ENCODE results near the gene CD44.
A peak's percentile ranks its signal among the peaks of the same experiment; 100 is the strongest.

The CD44 gene

GRCh38 chr11:35179466-35180135 is 40.6 kb downstream of the CD44 start:
- no peak for DNase-seq

DNA sequence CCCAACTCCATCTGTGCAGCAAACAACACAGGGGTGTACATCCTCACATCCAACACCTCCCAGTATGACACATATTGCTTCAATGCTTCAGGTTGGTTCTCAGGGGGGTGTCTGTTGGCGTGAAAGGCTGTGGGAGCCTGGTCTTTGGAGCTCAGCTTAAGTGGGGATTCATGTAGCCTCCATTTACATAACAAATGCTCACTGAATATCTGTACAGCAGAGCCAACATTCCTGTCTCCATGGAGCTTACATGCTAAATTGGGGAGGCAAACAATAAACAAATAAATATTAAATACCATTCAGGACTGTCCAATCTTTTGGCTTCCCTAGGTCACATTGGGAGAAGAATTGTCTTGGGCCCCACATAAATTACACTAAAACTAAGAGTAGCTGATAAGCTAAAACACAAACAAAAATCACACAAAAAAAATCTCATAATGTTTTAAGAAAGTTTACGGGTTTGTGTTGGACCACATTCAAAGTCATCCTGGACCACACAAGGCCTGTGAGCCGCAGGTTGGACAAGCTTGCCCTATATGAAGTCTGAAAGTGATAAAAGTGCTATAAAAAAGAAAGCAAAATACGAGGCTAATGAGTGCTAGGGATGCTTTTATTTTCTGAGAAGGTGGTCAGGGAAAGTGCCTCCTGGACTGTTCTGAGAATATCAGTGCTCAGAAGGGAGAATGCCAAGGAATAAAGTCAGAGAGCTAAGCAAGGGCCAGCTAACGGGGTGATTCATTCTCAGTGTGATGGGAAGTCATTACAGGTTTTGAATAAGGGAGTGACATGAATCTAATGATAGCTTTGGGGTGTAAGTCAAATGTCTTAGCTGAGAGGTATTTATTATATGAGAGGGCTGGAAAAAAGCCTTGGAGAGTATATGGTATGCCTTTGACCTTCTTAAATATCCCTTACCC is 41.6 kb downstream of the CD44 start:
- DNase-seq, result peak; percentile 59

DNA sequence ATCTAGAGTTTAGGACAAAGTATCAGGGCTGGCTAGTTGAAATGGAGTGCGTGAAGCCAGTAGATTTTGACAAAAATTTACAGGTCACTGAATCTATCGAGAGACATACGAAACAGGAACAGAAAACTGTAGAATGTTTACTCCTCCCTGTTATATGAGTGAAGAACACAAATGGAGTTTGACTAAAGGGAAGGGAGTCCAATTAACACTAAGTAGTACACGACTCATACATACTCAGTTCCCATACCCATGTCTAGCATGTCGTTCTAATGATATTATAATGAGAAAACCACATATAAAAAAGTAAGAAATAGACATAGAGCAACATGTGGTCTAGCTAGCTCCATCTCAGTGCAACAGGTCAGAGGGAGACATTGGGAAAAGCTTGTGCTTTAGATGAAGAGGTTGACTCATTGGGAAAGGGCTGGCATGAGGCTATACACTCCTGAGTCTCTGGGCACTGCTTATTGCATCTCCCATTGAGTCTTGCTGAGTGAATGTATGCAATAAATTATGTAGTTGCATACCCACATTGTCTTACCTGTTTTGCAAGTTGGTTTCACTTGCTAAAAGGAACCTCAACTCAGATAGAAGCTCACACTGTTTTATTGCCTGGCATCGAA is 43.5 kb downstream of the CD44 start:
- DNase-seq, result no peak

- DNase-seq, result no peak
These were observed 44.5 kb downstream of the CD44 start for GRCh38 chr11:35183326-35183925.

DNA sequence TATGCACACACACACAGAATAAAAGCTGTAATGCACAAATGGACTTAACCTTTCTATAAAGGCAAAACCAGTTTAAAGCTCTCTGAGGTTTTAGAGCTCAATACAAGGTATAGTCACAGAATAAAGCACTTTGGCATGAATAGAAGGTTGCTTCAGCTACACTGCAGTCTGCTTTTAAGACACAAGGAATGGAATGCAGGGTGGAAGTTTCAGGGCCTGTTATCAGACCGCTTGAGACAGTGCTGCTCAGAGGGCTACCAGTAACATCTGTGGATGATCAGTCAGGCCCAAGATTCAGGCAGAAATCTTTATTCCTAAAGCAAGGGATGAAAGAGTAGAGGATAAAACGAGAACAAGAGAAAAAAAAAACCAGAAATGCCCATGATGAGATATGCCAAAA is 46.7 kb downstream of the CD44 start:
- peak; percentile 78 for DNase-seq

- no peak for DNase-seq
These were observed 49.0 kb downstream of the CD44 start for GRCh38 chr11:35187996-35188395.

DNA sequence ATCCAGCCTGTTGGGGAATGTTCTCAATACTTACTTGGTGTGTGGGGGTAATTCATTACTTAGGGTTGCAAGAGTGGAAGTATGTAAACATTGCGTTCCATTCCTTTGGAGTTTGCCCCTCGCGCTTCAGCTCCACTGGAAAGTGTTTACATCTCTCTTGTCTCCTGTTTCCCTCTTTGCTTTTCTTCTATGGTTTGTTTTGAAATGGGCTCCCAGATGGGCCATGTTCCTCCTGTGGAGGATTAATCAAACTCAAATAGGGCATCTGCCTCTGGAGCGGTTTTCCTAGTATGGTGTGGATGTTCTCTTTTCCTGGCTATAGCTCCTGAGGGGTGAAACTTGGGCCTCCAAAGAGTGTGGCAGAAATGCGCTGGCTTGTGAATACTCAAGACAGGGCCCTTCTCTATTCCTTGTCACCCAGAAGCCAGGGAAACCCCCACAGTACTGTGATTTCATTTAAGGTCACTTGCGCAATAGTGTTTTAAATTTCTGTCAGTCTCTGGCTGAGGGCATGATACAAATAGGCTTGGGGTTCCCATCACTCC is 51.9 kb downstream of the CD44 start:
- DNase-seq, result peak; percentile 57

DNA sequence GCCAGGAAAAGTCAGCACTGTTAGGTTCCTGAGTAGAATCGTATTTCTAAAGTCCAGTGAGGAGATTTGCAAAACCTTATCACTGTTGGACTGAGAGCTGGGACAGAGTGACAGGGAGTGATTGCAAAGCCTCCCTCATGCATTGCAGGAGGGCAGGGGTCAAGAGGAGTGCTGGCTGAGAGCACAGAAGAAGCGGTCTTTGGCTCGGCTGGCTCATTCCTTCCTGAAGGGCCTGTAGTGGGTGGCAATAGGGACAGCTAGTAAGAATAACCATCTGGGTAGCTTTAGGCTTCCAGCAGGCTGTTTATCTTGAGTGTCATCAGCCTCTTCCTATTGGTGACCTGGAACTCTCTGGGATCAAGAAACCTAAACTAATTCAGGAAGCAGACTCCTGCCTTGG is 53.4 kb downstream of the CD44 start:
- no peak for DNase-seq

- no peak for DNase-seq
These were observed 54.8 kb downstream of the CD44 start for GRCh38 chr11:35193767-35194166.

- no peak for DNase-seq
These were observed 58.3 kb downstream of the CD44 start for GRCh38 chr11:35197292-35197691.

GRCh38 chr11:35200811-35201341 is 61.9 kb downstream of the CD44 start:
- DNase-seq, result no peak

GRCh38 chr11:35204614-35205013 is 65.6 kb downstream of the CD44 start:
- no peak for DNase-seq

GRCh38 chr11:35206616-35207015 is 67.6 kb downstream of the CD44 start:
- DNase-seq, result no peak

DNA sequence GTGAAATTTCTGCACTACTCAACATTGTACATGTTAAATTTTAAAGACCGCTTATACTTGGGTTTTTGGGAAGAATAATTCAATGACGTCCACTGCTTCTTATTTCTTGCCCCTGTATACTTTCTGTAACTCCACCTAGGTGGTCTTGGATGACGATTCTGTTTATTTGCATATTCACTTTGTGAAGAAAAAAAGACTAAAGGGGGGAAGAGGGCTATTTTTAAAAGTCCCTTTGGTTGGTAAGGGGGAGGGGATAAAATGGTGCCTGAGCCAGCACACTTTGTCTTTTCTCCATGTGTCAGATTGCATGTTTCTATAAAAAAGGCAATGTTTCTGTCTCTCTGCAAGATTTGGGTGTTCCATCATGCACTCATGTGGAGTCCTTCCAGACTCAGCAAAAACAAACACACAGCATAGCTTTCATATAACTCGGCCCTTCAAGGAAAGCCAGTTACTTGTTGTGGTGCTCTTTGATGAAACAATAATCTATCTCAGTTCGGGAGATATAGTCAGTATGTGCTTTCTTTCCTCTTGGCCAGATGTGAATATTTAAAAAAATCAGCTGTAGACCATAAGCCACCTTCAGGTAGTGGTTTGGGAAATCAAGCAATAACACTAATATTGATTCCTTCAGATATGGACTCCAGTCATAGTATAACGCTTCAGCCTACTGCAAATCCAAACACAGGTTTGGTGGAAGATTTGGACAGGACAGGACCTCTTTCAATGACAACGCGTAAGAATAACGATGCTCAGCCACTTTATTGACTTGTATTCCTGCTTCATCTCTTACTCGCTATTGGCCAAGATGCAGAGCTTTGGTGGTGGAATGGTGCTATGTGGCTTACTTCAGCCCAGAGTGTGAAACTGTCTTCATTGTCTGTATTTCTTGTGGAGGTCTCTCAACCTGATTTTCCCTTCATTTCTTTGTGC is 68.8 kb downstream of the CD44 start:
- DNase-seq, result no peak

- DNase-seq, result no peak
These were observed 69.8 kb downstream of the CD44 start for GRCh38 chr11:35208795-35209194.

DNA sequence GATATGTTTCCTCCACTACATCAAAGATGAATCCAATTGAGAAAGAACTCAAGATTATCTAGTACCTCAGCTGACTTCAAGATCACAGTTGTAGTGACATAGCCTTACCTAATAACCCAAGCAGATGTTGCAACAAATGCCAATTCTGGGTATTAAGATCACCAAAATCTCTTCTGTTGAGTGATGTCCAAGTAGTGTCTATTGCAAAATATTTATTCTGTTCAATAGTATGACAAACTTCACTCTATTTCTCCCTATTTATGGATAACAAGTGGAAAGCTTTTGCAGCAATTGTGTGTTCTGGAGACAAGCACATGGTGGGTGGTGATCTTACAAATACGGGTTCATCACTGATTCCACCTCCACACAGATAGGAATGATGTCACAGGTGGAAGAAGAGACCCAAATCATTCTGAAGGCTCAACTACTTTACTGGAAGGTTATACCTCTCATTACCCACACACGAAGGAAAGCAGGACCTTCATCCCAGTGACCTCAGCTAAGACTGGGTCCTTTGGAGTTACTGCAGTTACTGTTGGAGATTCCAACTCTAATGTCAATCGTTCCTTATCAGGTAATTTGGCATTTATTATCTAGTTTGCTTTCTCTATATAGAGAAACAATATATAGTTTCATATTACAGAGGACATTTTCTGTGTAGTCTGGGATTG is 72.0 kb downstream of the CD44 start:
- no peak for DNase-seq

- no peak for DNase-seq
These were observed 73.0 kb downstream of the CD44 start for GRCh38 chr11:35211952-35212351.

DNA sequence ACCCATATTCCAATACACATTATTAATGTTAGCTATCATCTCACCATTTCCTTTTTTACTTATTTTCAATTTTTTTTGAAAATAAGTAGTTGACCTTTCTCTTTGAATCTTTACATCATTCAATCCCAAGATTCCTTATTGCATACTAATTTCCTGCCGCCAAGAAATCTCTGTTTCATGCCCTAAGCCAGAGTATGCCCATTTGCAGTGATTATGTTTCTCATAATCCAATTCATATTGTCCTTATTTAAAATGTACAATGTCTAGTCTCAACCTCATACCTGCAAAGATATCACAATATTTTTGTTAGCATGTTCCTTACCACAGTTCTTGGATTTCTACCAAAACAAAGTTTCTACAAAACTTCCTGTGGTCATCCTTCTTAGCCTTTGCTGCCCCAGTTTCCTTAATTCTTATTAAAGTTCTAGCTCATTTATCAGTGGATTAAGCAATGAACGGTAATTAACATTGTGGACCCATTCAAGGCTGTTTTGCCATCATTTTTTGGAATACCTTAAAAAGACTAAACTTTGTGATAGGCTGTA is 75.3 kb downstream of the CD44 start:
- no peak for DNase-seq

- peak; percentile 100 for DNase-seq
These were observed 75.8 kb downstream of the CD44 start for GRCh38 chr11:35214792-35215193.

DNA sequence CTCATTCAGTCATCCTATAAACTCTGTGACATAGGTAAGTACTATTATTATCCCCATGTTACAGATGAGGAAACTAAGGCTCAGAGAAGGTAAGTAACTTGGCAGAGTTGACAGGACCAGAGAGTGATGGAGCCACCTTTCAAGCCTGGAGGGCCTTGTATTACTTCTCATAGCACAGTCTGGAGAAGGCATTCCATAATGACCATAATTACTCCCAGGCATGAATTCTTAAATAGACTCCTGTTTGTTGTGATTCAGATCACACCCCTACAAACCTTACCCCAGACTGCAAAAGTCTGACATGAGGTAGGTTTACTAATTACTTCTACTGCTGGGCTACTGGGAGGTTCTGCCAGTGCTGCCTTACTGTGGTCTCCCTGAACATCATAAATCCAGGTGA is 77.0 kb downstream of the CD44 start:
- peak; percentile 23 for DNase-seq

Data from fibroblast of upper back skin (primary cell).